ENCODE results near the gene TLR6.

DNA sequence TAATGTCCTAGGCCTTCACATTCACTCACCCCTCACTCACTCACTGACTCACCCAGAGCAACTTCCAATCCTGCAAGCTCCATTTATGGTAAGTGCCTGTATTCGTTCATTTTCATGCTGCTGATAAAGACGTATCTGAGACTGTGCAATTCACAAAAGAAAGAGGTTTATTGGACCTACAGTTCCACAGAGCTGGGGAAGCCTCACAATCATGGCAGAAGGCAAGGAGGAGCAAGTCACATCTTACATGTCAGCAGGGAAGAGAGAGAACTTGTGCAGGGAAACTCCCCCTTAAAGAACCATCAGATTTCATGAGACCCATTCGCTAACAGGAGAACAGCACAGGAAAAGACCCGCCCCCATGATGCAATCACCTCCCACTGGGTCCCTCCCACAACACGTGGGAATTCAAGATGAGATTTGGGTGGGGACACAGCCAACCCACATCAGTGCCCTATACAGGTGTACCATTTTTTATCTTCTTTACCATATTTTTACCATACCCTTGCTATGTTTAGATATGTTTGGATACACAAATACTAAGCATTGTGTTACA, 33.8 kb downstream of the TLR6 start:
- TF ChIP-seq, protein P1, sequence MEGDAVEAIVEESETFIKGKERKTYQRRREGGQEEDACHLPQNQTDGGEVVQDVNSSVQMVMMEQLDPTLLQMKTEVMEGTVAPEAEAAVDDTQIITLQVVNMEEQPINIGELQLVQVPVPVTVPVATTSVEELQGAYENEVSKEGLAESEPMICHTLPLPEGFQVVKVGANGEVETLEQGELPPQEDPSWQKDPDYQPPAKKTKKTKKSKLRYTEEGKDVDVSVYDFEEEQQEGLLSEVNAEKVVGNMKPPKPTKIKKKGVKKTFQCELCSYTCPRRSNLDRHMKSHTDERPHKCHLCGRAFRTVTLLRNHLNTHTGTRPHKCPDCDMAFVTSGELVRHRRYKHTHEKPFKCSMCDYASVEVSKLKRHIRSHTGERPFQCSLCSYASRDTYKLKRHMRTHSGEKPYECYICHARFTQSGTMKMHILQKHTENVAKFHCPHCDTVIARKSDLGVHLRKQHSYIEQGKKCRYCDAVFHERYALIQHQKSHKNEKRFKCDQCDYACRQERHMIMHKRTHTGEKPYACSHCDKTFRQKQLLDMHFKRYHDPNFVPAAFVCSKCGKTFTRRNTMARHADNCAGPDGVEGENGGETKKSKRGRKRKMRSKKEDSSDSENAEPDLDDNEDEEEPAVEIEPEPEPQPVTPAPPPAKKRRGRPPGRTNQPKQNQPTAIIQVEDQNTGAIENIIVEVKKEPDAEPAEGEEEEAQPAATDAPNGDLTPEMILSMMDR (IDR thresholded peaks at IDR 0.05), result no peak
- TF ChIP-seq POLR2AphosphoS5 (IDR thresholded peaks at IDR 0.05), result no peak
